ENCODE measurements around the gene HVCN1. TPM values are rescaled to one million over a fixed set of nuclear protein-coding genes. Genes with fewer than 3 reads are reported as not detected.
"Not testable (repeated sequence)": the region's sequence is repeated elsewhere in the genome, so short reads cannot be mapped to it uniquely, and the experiment has no call there.

Gene HVCN1
- total RNA-seq, 2 experiments from 2014 or later = 4.4 to 4.7 TPM

DNA sequence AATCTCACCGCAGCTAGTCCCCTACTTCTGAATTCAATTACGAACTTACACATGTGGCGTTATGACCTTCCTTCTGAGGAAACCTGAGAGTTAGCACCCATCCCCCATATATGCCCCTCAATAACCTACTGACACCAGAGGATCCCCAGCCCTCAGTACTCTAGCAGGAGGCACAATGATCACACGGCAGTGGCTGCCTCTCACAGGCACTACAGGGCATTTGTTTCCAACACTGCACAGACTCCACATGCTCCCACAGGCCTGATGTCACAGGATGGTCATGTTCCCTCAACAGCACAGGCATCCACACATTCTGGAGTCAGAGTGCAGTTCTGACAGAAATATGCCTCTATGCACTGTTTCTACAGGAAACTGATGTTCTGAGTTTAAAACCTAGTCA is 36.4 kb upstream of the HVCN1 start:
- intact Hi-C loops (cut with DNase I, micrococcal nuclease) = no loop called here
- H3K27me3 Mint-ChIP-seq = no peaks in the 10 kb centered on the region
- CTCF ChIA-PET = no interaction called here
- H3K4me3 Mint-ChIP-seq = no peak overlapping the region
- DNase-seq (no peak), ATAC-seq (no peak)
- peaks cover 77% of the 10 kb centered on the region for H3K36me3 Mint-ChIP-seq (ENCODE audit: low read depth)
- no peaks in the 10 kb centered on the region for H3K9me3 Mint-ChIP-seq (ENCODE audit: low read depth)
- H3K4me1 Mint-ChIP-seq = peaks cover 44% of the 10 kb centered on the region
- peak overlapping the region; percentile 32 for H3K27ac Mint-ChIP-seq
- POLR2A ChIA-PET = no interaction called here

DNA sequence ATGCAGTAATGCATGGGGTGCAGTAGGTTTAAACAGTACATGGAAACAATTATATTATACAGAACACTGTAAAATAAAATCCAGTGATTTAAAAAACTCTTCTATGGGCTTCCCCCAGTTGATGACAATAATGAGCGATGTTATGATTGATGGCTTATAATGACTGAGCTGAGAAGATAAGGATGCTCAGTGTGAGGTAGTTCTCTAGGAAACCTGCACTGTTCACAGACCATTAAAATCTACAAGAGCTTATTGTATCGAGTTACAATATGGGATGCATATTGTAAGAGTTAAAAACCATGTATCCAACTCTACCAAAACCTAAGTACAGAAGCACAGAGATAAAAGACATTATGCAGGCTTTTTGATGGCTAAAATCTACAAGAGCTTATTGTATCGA is 34.0 kb upstream of the HVCN1 start:
- H3K9me3 Mint-ChIP-seq (ENCODE audit: low read depth); DNase-seq; H3K27ac Mint-ChIP-seq; intact Hi-C loops (cut with DNase I, micrococcal nuclease); H3K27me3 Mint-ChIP-seq; H3K4me3 Mint-ChIP-seq; ATAC-seq: not testable (repeated sequence)
- ChIA-PET POLR2A (interaction anchor here (0.6 kb wide), 1 partner anchor 8 kb away, joined by 3 read pairs; no protein-coding TSS in a partner anchor), CTCF (interaction anchor here (0.6 to 0.7 kb wide), 3 partner anchors 11 to 80 kb away, joined by 3 read pairs; no protein-coding TSS in a partner anchor)
- Mint-ChIP-seq H3K36me3 (ENCODE audit: low read depth) (peaks cover 87% of the 10 kb centered on the region), H3K4me1 (peaks cover 36% of the 10 kb centered on the region)

DNA sequence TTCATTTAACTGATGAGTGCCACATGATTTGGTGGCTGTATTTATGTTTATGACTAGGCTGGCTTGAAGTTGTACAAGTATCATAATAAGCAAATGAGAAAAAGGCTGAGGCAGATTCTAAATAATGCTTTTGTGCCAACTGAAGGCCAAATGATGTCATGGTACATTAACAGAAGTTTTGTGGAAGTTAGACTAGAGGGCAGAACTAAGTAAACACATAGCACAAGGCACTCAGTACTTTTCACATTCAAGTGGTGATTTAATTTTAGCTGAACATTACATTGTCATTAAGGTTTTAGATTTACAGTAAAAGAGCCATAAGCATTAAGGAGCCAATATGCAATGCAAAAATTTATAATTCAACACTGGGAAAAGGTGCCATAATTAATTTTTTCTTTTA is 32.7 kb upstream of the HVCN1 start:
- Mint-ChIP-seq H3K36me3 (ENCODE audit: low read depth) (peaks cover 88% of the 10 kb centered on the region), H3K9me3 (ENCODE audit: low read depth) (no peaks in the 10 kb centered on the region), H3K4me3 (no peak overlapping the region), H3K27ac (peak overlapping the region; percentile 61), H3K27me3 (no peaks in the 10 kb centered on the region), H3K4me1 (peaks cover 38% of the 10 kb centered on the region)
- CTCF ChIA-PET = interaction anchor here (0.5 to 0.6 kb wide), 2 partner anchors 172 to 1330 kb away, joined by 3 read pairs; no protein-coding TSS in a partner anchor
- intact Hi-C loops (cut with DNase I, micrococcal nuclease) = no loop called here
- ATAC-seq (no peak), DNase-seq (no peak)
- POLR2A ChIA-PET = interaction anchor here (0.5 kb wide), 1 partner anchor 147 kb away, joined by 5 read pairs; no protein-coding TSS in a partner anchor

DNA sequence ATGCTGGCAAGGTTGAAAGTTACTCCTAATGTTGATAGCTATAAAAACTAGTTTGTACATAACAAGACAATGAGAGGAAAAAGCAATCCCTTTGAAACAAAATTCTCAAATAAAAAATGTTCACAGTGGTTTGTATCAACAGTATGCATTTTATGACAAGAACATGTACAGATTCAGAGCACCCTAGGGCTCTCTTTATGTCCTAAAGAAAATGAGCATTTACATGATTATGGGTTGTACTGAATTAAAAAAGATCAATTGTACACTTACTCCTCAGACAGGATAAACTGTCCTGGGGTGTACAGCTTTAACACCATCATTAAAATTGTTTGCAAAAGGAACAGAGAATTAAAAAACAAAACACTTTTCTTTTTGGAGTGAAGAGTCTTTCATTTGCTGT is 31.6 kb upstream of the HVCN1 start:
- H3K4me3 Mint-ChIP-seq = no peak overlapping the region
- no peak for ATAC-seq
- H3K36me3 Mint-ChIP-seq (ENCODE audit: low read depth) = peaks cover 80% of the 10 kb centered on the region
- H3K27ac Mint-ChIP-seq = no peak overlapping the region
- DNase-seq = no peak
- POLR2A ChIA-PET = no interaction called here
- no peaks in the 10 kb centered on the region for H3K9me3 Mint-ChIP-seq (ENCODE audit: low read depth)
- peaks cover 31% of the 10 kb centered on the region for H3K4me1 Mint-ChIP-seq
- H3K27me3 Mint-ChIP-seq = no peaks in the 10 kb centered on the region
- CTCF ChIA-PET = interaction anchor here (0.7 kb wide), 1 partner anchor 12 kb away, joined by 3 read pairs; no protein-coding TSS in a partner anchor
- intact Hi-C loops (cut with DNase I, micrococcal nuclease) = no loop called here

DNA sequence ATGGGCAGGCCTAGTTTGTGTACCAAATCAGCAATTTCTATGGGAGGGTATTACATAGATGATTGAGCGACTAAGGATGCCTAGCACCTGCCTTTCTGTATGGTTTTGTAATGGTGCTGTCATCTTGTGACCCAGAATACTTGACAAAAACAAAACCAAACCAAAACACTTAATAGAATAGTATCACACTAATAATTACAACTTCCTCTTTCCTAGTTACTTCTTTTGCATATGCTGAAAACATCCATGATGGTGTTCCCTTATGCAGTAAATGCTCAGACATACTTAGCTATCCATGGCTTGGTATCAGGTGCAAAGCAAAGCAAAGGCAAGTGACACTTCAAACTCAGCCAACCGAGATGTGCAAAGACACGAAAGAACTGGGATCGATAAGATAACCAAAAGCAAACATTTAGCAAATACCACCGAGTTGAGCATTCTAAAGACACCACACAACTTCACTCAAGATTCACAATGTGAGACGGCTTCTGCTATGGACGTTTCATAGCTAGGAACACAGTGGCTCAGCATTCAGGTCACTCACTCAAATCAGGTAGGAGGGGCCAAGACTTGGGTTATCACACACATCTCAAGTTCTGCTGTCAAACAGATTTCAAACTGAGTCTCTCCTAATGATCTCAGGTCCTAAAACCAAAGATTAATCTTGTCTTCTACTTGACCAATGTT is 29.4 kb upstream of the HVCN1 start:
- ChIA-PET POLR2A (interaction anchor here (0.6 to 1.0 kb wide), 3 partner anchors 23 to 250 kb away, joined by 3 read pairs; partner anchors contain the start of gene FAM216A), CTCF (interaction anchor here (1.5 kb wide), 1 partner anchor 13 kb away, joined by 3 read pairs; no protein-coding TSS in a partner anchor)
- peaks cover 24% of the 10 kb centered on the region for H3K4me1 Mint-ChIP-seq
- peak overlapping the region; percentile 40 for H3K27ac Mint-ChIP-seq
- H3K4me3 Mint-ChIP-seq = no peak overlapping the region
- intact Hi-C loops (cut with DNase I, micrococcal nuclease) = no loop called here
- H3K9me3 Mint-ChIP-seq (ENCODE audit: low read depth) = no peaks in the 10 kb centered on the region
- H3K27me3 Mint-ChIP-seq = no peaks in the 10 kb centered on the region
- ATAC-seq (peak; percentile 30), DNase-seq (no peak)
- H3K36me3 Mint-ChIP-seq (ENCODE audit: low read depth) = peaks cover 62% of the 10 kb centered on the region

DNA sequence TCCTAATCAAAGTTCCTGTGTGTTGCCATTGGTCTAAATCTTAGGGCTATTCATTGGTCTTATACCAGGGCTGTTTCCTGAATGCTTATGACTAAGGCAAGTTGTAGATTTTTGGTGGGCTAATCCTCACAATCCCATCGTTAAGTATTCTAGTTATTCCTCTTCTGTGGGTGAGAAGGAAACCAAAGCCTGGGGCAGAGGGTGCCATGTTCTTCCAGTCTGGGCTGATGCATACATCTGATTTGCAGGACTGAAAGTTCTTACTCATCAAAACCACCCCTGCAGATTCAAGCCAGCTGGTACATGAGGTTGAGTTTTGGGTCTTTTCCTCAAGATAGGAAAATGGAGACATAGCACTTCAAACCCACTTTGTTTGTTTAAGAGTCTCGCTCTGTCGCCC is 28.1 kb upstream of the HVCN1 start:
- peak overlapping the region; percentile 43 for H3K27ac Mint-ChIP-seq
- peaks cover 21% of the 10 kb centered on the region for H3K4me1 Mint-ChIP-seq
- ChIA-PET POLR2A (interaction anchor here (0.8 to 1.0 kb wide), 2 partner anchors 24 to 37 kb away, joined by 3 read pairs; no protein-coding TSS in a partner anchor), CTCF (interaction anchor here (1.7 kb wide), 1 partner anchor 97 kb away, joined by 4 read pairs; no protein-coding TSS in a partner anchor)
- intact Hi-C loops (cut with DNase I, micrococcal nuclease) = loop anchor here in 1 of 2 experiments (1.0 kb wide), 1 partner anchor 109 kb away; no protein-coding TSS in a partner anchor
- no peaks in the 10 kb centered on the region for H3K27me3 Mint-ChIP-seq
- H3K9me3 Mint-ChIP-seq (ENCODE audit: low read depth) = no peaks in the 10 kb centered on the region
- peak; percentile 43 for DNase-seq
- peak; percentile 74 for ATAC-seq
- peaks cover 55% of the 10 kb centered on the region for H3K36me3 Mint-ChIP-seq (ENCODE audit: low read depth)
- no peak overlapping the region for H3K4me3 Mint-ChIP-seq

DNA sequence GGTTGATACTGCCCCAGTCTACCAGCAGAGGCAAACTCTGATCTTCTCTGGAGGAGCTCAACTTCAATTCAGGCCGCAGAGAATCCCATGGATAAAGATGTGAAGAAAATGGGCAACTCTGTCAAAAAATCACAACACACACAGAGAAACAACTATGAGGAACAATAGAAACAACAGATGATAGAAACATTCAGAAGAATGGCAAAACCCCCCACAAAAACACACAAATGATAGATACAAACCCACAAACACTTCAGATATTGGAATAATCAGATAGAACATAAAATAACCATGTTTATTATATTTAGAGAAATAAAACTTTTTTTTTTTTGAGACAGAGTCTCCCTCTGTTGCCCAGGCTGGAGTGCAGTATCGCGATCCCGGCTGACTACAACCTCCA is 20.0 kb upstream of the HVCN1 start:
- ATAC-seq (no peak), DNase-seq (no peak)
- Mint-ChIP-seq H3K27ac (no peak overlapping the region), H3K36me3 (ENCODE audit: low read depth) (peaks cover 4% of the 10 kb centered on the region), H3K4me3 (no peak overlapping the region), H3K4me1 (no peaks in the 10 kb centered on the region), H3K27me3 (no peaks in the 10 kb centered on the region), H3K9me3 (ENCODE audit: low read depth) (no peaks in the 10 kb centered on the region)
- CTCF ChIA-PET = interaction anchor here (0.9 to 1.0 kb wide), 2 partner anchors 21 to 179 kb away, joined by 3 read pairs; no protein-coding TSS in a partner anchor
- POLR2A ChIA-PET = interaction anchor here (0.6 kb wide), 1 partner anchor 770 kb away, joined by 3 read pairs; no protein-coding TSS in a partner anchor
- intact Hi-C loops (cut with DNase I, micrococcal nuclease) = loop anchor here in 1 of 2 experiments (10.0 kb wide), 1 partner anchor 176 kb away; no protein-coding TSS in a partner anchor

DNA sequence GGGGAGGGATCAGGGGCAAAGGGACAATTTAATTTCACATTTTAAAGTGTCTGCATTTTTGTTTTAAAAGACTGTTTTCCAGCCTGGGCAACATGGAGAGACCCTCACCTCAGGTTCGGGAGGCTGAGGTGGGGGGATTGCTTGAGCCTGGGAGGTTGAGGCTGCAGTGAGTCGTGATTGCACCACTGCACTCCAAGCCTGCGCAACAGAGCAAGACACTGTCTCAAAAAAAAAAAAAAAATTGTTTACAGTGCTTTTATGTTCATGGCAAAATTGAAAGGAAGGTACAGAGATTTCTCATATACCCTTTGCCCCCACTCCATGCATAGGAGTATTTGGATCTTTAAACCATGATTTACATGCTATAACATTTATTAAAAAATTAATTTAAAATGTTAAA is 16.4 kb upstream of the HVCN1 start:
- no peak overlapping the region for H3K4me3 Mint-ChIP-seq
- intact Hi-C loops (cut with DNase I, micrococcal nuclease) = loop anchor here in 1 of 2 experiments (2.0 to 10.0 kb wide), 2 partner anchors 121 to 179 kb away; no protein-coding TSS in a partner anchor
- ChIA-PET POLR2A (no interaction called here), CTCF (interaction anchor here (0.5 to 1.9 kb wide), 10 partner anchors 13 to 648 kb away, joined by 3 to 11 read pairs (median 3); no protein-coding TSS in a partner anchor)
- no peak overlapping the region for H3K27ac Mint-ChIP-seq
- no peaks in the 10 kb centered on the region for H3K4me1 Mint-ChIP-seq
- H3K36me3 Mint-ChIP-seq (ENCODE audit: low read depth) = peaks cover 2% of the 10 kb centered on the region
- ATAC-seq (no peak), DNase-seq (no peak)
- H3K9me3 Mint-ChIP-seq (ENCODE audit: low read depth) = no peaks in the 10 kb centered on the region
- H3K27me3 Mint-ChIP-seq = no peaks in the 10 kb centered on the region

DNA sequence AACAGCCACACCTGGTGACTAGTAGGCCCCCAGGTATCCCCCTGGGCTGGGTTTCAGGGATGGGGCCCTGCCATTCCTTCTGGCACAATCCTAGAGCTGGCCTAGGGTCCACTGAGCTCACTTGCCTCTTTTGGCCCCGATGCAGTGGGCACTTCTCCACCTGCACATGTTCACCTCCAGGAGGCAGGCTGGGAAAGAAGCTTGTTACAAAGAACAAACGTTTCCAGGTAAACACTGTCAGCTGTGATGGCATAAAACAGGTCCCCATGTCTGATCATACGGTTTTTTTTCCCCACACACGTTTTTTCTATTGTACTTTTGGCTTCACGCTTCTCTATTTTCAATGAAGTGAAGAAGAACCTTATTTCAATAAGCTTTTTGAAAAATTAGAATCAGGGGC is 15.8 kb upstream of the HVCN1 start:
- DNase-seq (peak; percentile 43), ATAC-seq (peak; percentile 39)
- no peak overlapping the region for H3K27ac Mint-ChIP-seq
- no peaks in the 10 kb centered on the region for H3K4me1 Mint-ChIP-seq
- ChIA-PET CTCF (interaction anchor here (0.5 to 1.9 kb wide), 14 partner anchors 12 to 647 kb away, joined by 3 to 11 read pairs (median 3); no protein-coding TSS in a partner anchor), POLR2A (no interaction called here)
- H3K9me3 Mint-ChIP-seq (ENCODE audit: low read depth) = no peaks in the 10 kb centered on the region
- intact Hi-C loops (cut with DNase I, micrococcal nuclease) = loop anchor here (1.0 to 10.0 kb wide), 4 partner anchors 122 to 184 kb away; no protein-coding TSS in a partner anchor
- peaks cover 2% of the 10 kb centered on the region for H3K36me3 Mint-ChIP-seq (ENCODE audit: low read depth)
- no peaks in the 10 kb centered on the region for H3K27me3 Mint-ChIP-seq
- H3K4me3 Mint-ChIP-seq = no peak overlapping the region

DNA sequence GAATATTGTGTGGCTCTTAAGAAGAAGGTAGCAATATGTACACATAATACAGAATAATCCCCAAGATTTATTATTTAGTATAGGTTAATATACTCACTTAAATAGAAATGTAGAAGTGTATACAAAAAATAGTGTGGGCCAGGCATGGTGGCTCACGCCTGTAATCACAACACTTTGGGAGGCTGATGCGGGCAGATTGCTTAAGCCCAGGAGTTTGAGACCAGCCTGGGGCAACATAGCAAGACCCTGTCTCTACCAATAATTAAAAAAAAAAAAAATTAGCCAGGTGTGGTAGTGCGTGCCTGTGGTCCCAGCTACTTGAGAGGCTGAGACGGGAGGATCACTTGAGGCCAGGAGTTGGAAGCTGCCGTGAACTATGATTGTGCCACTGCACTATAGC is 15.3 kb upstream of the HVCN1 start:
- ATAC-seq (no peak), DNase-seq (no peak)
- Mint-ChIP-seq H3K4me1 (no peaks in the 10 kb centered on the region), H3K36me3 (ENCODE audit: low read depth) (peaks cover 2% of the 10 kb centered on the region), H3K27me3 (no peaks in the 10 kb centered on the region), H3K27ac (no peak overlapping the region), H3K4me3 (no peak overlapping the region), H3K9me3 (ENCODE audit: low read depth) (no peaks in the 10 kb centered on the region)
- CTCF ChIA-PET = interaction anchor here (0.6 to 1.9 kb wide), 10 partner anchors 12 to 184 kb away, joined by 3 to 11 read pairs (median 4); no protein-coding TSS in a partner anchor
- POLR2A ChIA-PET = no interaction called here
- intact Hi-C loops (cut with DNase I, micrococcal nuclease) = loop anchor here (1.0 to 10.0 kb wide), 4 partner anchors 122 to 184 kb away; no protein-coding TSS in a partner anchor

DNA sequence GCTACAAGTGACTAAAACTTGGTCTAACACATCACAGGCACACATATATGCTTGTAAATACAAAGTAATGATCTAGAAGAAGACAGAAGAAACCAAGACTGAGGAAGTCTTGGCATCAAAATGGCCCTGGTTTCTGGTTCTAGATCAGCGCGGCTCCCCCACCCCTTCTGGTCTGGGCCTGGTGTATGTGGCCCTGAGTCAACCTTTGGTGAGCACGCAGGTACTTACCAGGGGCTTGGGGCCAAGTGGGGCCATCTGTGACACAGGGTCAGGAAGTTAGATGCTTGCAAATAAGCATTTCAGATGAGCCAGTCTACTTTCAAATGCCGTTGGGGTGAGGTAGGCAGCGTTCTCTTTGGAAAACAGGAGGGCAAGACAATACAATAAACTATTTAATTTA is 13.2 kb upstream of the HVCN1 start:
- Mint-ChIP-seq H3K4me3 (no peak overlapping the region), H3K27ac (no peak overlapping the region), H3K4me1 (peaks cover 10% of the 10 kb centered on the region), H3K27me3 (no peaks in the 10 kb centered on the region), H3K9me3 (ENCODE audit: low read depth) (no peaks in the 10 kb centered on the region), H3K36me3 (ENCODE audit: low read depth) (no peaks in the 10 kb centered on the region)
- DNase-seq (no peak), ATAC-seq (no peak)
- ChIA-PET POLR2A (no interaction called here), CTCF (interaction anchor here (0.6 to 0.9 kb wide), 3 partner anchors 25 to 694 kb away, joined by 3 to 4 read pairs (median 3); no protein-coding TSS in a partner anchor)
- intact Hi-C loops (cut with DNase I, micrococcal nuclease) = loop anchor here in 1 of 2 experiments (10.0 kb wide), 1 partner anchor 183 kb away; no protein-coding TSS in a partner anchor
